K562 (cell line): Measurements from ENCODE around the gene MRPS10. TPM values are rescaled to one million over a fixed set of nuclear protein-coding genes. Genes with fewer than 3 reads are reported as not detected.

Experiments used
- CXXC5 ChIP-seq: fragments of 250-450 bp; sonication (Bioruptor Pico); IDR thresholded peaks from 2 replicates; pipeline ENCODE4 v1.8.0; 2022; ENCODE audit warnings: inconsistent platforms, mild to moderate bottlenecking, moderate library complexity
- FOXK1 ChIP-seq: sonication (generic); formaldehyde crosslinking; IDR thresholded peaks from 2 replicates; pipeline ENCODE4 v1.8.0; 2022; ENCODE audit warnings: missing genetic modification reagents, mild to moderate bottlenecking, borderline replicate concordance
- GTF2A2 ChIP-seq: IDR thresholded peaks from 2 replicates; pipeline ENCODE4 v1.6.1; 2016; ENCODE audit warnings: mild to moderate bottlenecking, missing genetic modification characterization, missing compliant biosample characterization
- HCFC1 ChIP-seq: IDR thresholded peaks from 2 replicates; pipeline ENCODE4 v1.6.1; 2012; ENCODE audit warnings: low read depth, low read length, improper control_type of control experiment
- NCOA4 ChIP-seq: fragments of 450-650 bp; IDR thresholded peaks from 2 replicates; pipeline ENCODE4 v1.6.1; 2018; ENCODE audit warnings: mild to moderate bottlenecking; ENCODE audit not compliant: partially characterized antibody
- RBBP5 ChIP-seq: fragments of 200-600 bp; sonication (generic); IDR thresholded peaks from 2 replicates; pipeline ENCODE4 v1.6.1; 2012; ENCODE audit warnings: borderline replicate concordance, mild to moderate bottlenecking, low read length, control low read depth, inconsistent platforms; ENCODE audit not compliant: insufficient read depth, poor library complexity, severe bottlenecking
- SAFB ChIP-seq: fragments of 200-400 bp; formaldehyde crosslinking; IDR thresholded peaks from 2 replicates; pipeline ENCODE4 v1.6.1; 2017; ENCODE audit warnings: low read depth, low read length, borderline replicate concordance
- SPI1 ChIP-seq: IDR thresholded peaks from 2 replicates; pipeline ENCODE4 v1.6.1; 2011; ENCODE audit warnings: low read depth, low read length, control low read depth, borderline replicate concordance
- STAT5B ChIP-seq: fragments of 250-450 bp; sonication (Bioruptor Pico); IDR thresholded peaks from 2 replicates; pipeline ENCODE4 v1.8.0; 2021; ENCODE audit warnings: mild to moderate bottlenecking, inconsistent platforms
- TAF15 ChIP-seq: fragments of 200-400 bp; formaldehyde crosslinking; IDR thresholded peaks from 2 replicates; pipeline ENCODE4 v1.6.1; 2017; ENCODE audit warnings: mild to moderate bottlenecking, low read depth, low read length, moderate library complexity
- ZNF134 ChIP-seq: fragments of 250-450 bp; sonication (Bioruptor Pico); conservative IDR thresholded peaks from 2 replicates; pipeline ENCODE4 v1.4.0; 2020
- ZNF174 ChIP-seq: fragments of 250-450 bp; sonication (Bioruptor Pico); IDR thresholded peaks from 2 replicates; pipeline ENCODE4 v1.4.0; 2020; ENCODE audit warnings: mild to moderate bottlenecking
- ZNF197 ChIP-seq: fragments of 200-800 bp; sonication (Bioruptor generic); IDR thresholded peaks from 2 replicates; pipeline ENCODE4 v1.6.1; 2016; ENCODE audit warnings: low read depth, missing genetic modification characterization, missing compliant biosample characterization
- ZNF324 ChIP-seq: fragments of 250-450 bp; sonication (Bioruptor Pico); IDR thresholded peaks from 2 replicates; pipeline ENCODE4 v1.4.0; 2020; ENCODE audit warnings: mild to moderate bottlenecking
- ZNF764 ChIP-seq: fragments of 250-450 bp; sonication (Bioruptor Pico); IDR thresholded peaks from 2 replicates; pipeline ENCODE4 v1.4.0; 2020; ENCODE audit warnings: low read depth, mild to moderate bottlenecking, moderate library complexity
- polyA plus RNA-seq, 8 experiments: library from polyadenylated mRNA; depleted of rRNA in 4 of 8; stranded (reverse) in 5 of 8; unstranded in 3 of 8; fragments of >200 nt; fragmentation: Nextera tagmentation in 2 of 8; fragmentation: Illumina TruSeq in 1 of 8; extraction: Ambion mirVana in 2 of 8; extraction: Trizol in 1 of 8; gene quantifications; 2 replicates each; pipeline versions ENCODE4 v1.2.1 to v1.2.3, GENCODE V29; 2011 to 2014; ENCODE audit warnings: inconsistent platforms in 1 of 8, missing spikeins in 1 of 8
- total RNA-seq, 7 experiments: library from RNA; depleted of rRNA in 6 of 7; stranded (reverse); fragments of >200 nt in 6 of 7; fragmentation: Illumina TruSeq in 2 of 7; extraction: Trizol in 2 of 7; gene quantifications; 2 replicates each; pipeline versions ENCODE4 v1.2.1 to v1.2.3, GENCODE V29; 2011 to 2021; ENCODE audit warnings: low replicate concordance in 1 of 7
- TF ChIP-seq, protein P1 (sequence below): fragments of 450-650 bp; formaldehyde crosslinking; IDR thresholded peaks from 2 replicates; pipeline ENCODE4 v1.4.0; 2020; ENCODE audit warnings: mild to moderate bottlenecking, moderate library complexity
- TF ChIP-seq, protein P2 (sequence below): fragments of 250-450 bp; sonication (Bioruptor Pico); IDR thresholded peaks from 2 replicates; pipeline ENCODE4 v1.8.0; 2022; ENCODE audit warnings: inconsistent platforms
- TF ChIP-seq, protein P3 (sequence below), 3 experiments: IDR thresholded peaks in 2 of 3; conservative IDR thresholded peaks in 1 of 3; 2 replicates each; pipeline ENCODE4 v1.5.1; 2011 to 2012; ENCODE audit warnings: low read length in 3 of 3, mild to moderate bottlenecking in 3 of 3, control low read depth in 2 of 3, improper control_type of control experiment in 1 of 3, inconsistent platforms in 1 of 3, low read depth in 1 of 3, mixed read lengths in 1 of 3, moderate library complexity in 1 of 3; ENCODE audit not compliant: insufficient read depth in 2 of 3
- TF ChIP-seq, protein P4 (sequence below): fragments of 200-400 bp; formaldehyde crosslinking; IDR thresholded peaks from 2 replicates; pipeline ENCODE4 v1.6.1; 2017; ENCODE audit warnings: mild to moderate bottlenecking, low read depth, low read length, moderate library complexity
- TF ChIP-seq, protein P5 (sequence below): IDR thresholded peaks from 2 replicates; pipeline ENCODE4 v1.6.1; 2012; ENCODE audit warnings: low read depth, low read length, improper control_type of control experiment, borderline replicate concordance

MRPS10 gene
- total and polyA plus RNA-seq, 9 of the 15 experiments (the other 6 are each of a cell fraction or from before 2014, with no cell fraction given): 48.6 to 166 (median 93.7) TPM

DNA sequence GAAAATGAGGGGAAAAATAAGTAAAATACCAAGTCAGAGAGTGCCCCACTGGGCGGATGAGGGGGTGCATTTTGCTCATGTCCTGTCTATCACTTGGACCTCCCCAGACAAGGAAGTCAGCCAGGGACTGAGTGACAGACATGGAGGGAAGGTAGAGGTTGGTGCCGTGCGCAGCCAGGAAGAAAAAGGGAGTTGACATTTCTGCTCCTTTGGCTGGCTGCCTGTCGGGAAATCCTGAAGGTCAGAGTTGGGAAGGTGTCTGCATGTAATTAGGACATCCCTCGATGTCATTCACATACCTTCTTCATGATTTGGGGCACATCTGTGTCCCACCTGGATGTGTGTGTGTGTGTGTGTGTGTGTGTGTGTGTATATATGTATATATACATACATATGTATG is 35.6 kb downstream of the MRPS10 start (continued):
- no peak for TF ChIP-seq STAT5B
- TF ChIP-seq HCFC1: no peak
- TF ChIP-seq, protein P1, sequence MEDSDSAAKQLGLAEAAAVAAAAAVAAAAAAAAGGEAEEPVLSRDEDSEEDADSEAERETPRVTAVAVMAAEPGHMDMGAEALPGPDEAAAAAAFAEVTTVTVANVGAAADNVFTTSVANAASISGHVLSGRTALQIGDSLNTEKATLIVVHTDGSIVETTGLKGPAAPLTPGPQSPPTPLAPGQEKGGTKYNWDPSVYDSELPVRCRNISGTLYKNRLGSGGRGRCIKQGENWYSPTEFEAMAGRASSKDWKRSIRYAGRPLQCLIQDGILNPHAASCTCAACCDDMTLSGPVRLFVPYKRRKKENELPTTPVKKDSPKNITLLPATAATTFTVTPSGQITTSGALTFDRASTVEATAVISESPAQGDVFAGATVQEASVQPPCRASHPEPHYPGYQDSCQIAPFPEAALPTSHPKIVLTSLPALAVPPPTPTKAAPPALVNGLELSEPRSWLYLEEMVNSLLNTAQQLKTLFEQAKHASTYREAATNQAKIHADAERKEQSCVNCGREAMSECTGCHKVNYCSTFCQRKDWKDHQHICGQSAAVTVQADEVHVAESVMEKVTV: no peak
- no peak for TF ChIP-seq NCOA4
- no peak for TF ChIP-seq TAF15
- TF ChIP-seq SPI1: 0 out of 2 replicates have a peak, but pooled peaks have one; percentile 19
- TF ChIP-seq CXXC5: no peak
- no peak for TF ChIP-seq FOXK1 (CRISPR knock-in tag)
- TF ChIP-seq ZNF174 (CRISPR knock-in tag): no peak
- TF ChIP-seq SAFB: no peak
- no peak for TF ChIP-seq GTF2A2 (tag)
- no peak for TF ChIP-seq ZNF197 (CRISPR knock-in tag)
- no peak for TF ChIP-seq RBBP5
- TF ChIP-seq ZNF764: no peak
- TF ChIP-seq, protein P2, sequence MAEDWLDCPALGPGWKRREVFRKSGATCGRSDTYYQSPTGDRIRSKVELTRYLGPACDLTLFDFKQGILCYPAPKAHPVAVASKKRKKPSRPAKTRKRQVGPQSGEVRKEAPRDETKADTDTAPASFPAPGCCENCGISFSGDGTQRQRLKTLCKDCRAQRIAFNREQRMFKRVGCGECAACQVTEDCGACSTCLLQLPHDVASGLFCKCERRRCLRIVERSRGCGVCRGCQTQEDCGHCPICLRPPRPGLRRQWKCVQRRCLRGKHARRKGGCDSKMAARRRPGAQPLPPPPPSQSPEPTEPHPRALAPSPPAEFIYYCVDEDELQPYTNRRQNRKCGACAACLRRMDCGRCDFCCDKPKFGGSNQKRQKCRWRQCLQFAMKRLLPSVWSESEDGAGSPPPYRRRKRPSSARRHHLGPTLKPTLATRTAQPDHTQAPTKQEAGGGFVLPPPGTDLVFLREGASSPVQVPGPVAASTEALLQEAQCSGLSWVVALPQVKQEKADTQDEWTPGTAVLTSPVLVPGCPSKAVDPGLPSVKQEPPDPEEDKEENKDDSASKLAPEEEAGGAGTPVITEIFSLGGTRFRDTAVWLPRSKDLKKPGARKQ (CRISPR knock-in tag): no peak
- TF ChIP-seq ZNF134: no peak
- TF ChIP-seq, protein P3, sequence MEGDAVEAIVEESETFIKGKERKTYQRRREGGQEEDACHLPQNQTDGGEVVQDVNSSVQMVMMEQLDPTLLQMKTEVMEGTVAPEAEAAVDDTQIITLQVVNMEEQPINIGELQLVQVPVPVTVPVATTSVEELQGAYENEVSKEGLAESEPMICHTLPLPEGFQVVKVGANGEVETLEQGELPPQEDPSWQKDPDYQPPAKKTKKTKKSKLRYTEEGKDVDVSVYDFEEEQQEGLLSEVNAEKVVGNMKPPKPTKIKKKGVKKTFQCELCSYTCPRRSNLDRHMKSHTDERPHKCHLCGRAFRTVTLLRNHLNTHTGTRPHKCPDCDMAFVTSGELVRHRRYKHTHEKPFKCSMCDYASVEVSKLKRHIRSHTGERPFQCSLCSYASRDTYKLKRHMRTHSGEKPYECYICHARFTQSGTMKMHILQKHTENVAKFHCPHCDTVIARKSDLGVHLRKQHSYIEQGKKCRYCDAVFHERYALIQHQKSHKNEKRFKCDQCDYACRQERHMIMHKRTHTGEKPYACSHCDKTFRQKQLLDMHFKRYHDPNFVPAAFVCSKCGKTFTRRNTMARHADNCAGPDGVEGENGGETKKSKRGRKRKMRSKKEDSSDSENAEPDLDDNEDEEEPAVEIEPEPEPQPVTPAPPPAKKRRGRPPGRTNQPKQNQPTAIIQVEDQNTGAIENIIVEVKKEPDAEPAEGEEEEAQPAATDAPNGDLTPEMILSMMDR (IDR thresholded peaks at IDR 0.05 in 2 of 3, conservative IDR thresholded peaks at IDR 0.05 in 1 of 3; ENCODE audit: insufficient read depth in 2 of 3, low read depth in 1 of 3, low read length in 3 of 3): no peak
- TF ChIP-seq, protein P4, sequence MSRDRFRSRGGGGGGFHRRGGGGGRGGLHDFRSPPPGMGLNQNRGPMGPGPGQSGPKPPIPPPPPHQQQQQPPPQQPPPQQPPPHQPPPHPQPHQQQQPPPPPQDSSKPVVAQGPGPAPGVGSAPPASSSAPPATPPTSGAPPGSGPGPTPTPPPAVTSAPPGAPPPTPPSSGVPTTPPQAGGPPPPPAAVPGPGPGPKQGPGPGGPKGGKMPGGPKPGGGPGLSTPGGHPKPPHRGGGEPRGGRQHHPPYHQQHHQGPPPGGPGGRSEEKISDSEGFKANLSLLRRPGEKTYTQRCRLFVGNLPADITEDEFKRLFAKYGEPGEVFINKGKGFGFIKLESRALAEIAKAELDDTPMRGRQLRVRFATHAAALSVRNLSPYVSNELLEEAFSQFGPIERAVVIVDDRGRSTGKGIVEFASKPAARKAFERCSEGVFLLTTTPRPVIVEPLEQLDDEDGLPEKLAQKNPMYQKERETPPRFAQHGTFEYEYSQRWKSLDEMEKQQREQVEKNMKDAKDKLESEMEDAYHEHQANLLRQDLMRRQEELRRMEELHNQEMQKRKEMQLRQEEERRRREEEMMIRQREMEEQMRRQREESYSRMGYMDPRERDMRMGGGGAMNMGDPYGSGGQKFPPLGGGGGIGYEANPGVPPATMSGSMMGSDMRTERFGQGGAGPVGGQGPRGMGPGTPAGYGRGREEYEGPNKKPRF: no peak
- no peak for TF ChIP-seq ZNF324
- TF ChIP-seq, protein P5, sequence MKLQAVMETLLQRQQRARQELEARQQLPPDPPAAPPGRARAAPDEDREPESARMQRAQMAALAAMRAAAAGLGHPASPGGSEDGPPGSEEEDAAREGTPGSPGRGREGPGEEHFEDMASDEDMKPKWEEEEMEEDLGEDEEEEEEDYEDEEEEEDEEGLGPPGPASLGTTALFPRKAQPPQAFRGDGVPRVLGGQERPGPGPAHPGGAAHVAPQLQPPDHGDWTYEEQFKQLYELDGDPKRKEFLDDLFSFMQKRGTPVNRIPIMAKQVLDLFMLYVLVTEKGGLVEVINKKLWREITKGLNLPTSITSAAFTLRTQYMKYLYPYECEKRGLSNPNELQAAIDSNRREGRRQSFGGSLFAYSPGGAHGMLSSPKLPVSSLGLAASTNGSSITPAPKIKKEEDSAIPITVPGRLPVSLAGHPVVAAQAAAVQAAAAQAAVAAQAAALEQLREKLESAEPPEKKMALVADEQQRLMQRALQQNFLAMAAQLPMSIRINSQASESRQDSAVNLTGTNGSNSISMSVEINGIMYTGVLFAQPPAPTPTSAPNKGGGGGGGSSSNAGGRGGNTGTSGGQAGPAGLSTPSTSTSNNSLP: no peak
